HL-60 (cell line): ENCODE measurements around the gene GPR4.

ENCODE experiments used
- POLR2AphosphoS5 ChIP-seq: IDR thresholded peaks from 2 replicates; pipeline ENCODE4 v1.6.1; 2012; ENCODE audit warnings: low read depth
- TF ChIP-seq, protein P1 (sequence below): IDR thresholded peaks from one replicate; pipeline ENCODE4 v1.5.1; 2011; ENCODE audit warnings: low read length, control low read depth, inconsistent platforms; ENCODE audit not compliant: insufficient read depth

DNA sequence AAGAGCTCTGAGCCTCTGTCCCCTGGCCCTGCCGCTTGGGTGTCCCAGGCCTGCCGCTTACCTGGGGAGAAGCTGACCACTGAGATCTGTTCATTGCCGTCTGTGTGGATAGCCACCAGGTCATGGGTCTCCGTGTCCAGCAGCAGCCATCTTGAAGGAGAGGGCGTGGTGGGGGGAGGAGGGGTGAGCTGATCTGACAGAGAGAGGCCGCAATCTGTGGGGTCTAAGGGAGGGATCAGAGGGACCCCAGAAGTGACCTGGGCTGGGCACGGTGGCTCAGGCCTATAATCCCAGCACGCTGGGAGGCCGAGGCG lies 14.6 kb upstream of the GPR4 start:
- TF ChIP-seq POLR2AphosphoS5 = no peak
- TF ChIP-seq, protein P1, sequence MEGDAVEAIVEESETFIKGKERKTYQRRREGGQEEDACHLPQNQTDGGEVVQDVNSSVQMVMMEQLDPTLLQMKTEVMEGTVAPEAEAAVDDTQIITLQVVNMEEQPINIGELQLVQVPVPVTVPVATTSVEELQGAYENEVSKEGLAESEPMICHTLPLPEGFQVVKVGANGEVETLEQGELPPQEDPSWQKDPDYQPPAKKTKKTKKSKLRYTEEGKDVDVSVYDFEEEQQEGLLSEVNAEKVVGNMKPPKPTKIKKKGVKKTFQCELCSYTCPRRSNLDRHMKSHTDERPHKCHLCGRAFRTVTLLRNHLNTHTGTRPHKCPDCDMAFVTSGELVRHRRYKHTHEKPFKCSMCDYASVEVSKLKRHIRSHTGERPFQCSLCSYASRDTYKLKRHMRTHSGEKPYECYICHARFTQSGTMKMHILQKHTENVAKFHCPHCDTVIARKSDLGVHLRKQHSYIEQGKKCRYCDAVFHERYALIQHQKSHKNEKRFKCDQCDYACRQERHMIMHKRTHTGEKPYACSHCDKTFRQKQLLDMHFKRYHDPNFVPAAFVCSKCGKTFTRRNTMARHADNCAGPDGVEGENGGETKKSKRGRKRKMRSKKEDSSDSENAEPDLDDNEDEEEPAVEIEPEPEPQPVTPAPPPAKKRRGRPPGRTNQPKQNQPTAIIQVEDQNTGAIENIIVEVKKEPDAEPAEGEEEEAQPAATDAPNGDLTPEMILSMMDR = no peak
